ENCODE data around the gene NPLOC4. TPM values are rescaled to one million over a fixed set of nuclear protein-coding genes. Genes with fewer than 3 reads are reported as not detected.

NPLOC4 gene
- total and polyA plus RNA-seq, 2 of the 13 experiments (the other 11 are each of a cell fraction or from before 2014, with no cell fraction given): 57.0 to 97.0 TPM

GRCh38 chr17:81576621-81577277 lies 60.2 kb downstream of the NPLOC4 start (continued):
- TF ChIP-seq ZNF574 (CRISPR knock-in tag; IDR thresholded peaks at IDR 0.05): no peak; the same call in 1 of the 2 replicates
- no peak for TF ChIP-seq ZNF891 (CRISPR knock-in tag; IDR thresholded peaks at IDR 0.05)
- TF ChIP-seq POGK (CRISPR knock-in tag; conservative IDR thresholded peaks at IDR 0.05): no peak
- no peak for TF ChIP-seq ZMAT5 (CRISPR knock-in tag; IDR thresholded peaks at IDR 0.05; ENCODE audit: borderline replicate concordance, low read depth)
- no peak for TF ChIP-seq RELA (CRISPR knock-in tag; IDR thresholded peaks at IDR 0.05)
- TF ChIP-seq TP53 (CRISPR knock-in tag; conservative IDR thresholded peaks at IDR 0.05): no peak
- no peak for TF ChIP-seq ZNF256 (CRISPR knock-in tag; conservative IDR thresholded peaks at IDR 0.05)
- no peak for TF ChIP-seq MXD3 (CRISPR knock-in tag; IDR thresholded peaks at IDR 0.05)
- TF ChIP-seq ARHGAP35 (CRISPR knock-in tag; IDR thresholded peaks at IDR 0.05; ENCODE audit: borderline replicate concordance): no peak
- no peak for TF ChIP-seq ZNF451 (CRISPR knock-in tag; IDR thresholded peaks at IDR 0.05)
- TF ChIP-seq HDAC2 (CRISPR knock-in tag; IDR thresholded peaks at IDR 0.05): peak; percentile 22; the same call in 1 of the 2 replicates
- no peak for TF ChIP-seq ZBTB1 (CRISPR knock-in tag; IDR thresholded peaks at IDR 0.05; ENCODE audit: borderline replicate concordance)
- TF ChIP-seq DDIT3 (CRISPR knock-in tag; IDR thresholded peaks at IDR 0.05): no peak
- no peak for TF ChIP-seq KIAA2018 (CRISPR knock-in tag; IDR thresholded peaks at IDR 0.05; ENCODE audit: borderline replicate concordance)
- TF ChIP-seq ZNF703 (CRISPR knock-in tag; IDR thresholded peaks at IDR 0.05; ENCODE audit: borderline replicate concordance): no peak

Data from HepG2 (cell line).